ENCODE results near the gene THBS2. TPM values are rescaled to one million over a fixed set of nuclear protein-coding genes. Genes with fewer than 3 reads are reported as not detected.
A peak's percentile ranks its signal among the peaks of the same experiment; 100 is the strongest.

THBS2 gene
- total RNA-seq, 1 experiment from 2014 or later, result not detected

DNA sequence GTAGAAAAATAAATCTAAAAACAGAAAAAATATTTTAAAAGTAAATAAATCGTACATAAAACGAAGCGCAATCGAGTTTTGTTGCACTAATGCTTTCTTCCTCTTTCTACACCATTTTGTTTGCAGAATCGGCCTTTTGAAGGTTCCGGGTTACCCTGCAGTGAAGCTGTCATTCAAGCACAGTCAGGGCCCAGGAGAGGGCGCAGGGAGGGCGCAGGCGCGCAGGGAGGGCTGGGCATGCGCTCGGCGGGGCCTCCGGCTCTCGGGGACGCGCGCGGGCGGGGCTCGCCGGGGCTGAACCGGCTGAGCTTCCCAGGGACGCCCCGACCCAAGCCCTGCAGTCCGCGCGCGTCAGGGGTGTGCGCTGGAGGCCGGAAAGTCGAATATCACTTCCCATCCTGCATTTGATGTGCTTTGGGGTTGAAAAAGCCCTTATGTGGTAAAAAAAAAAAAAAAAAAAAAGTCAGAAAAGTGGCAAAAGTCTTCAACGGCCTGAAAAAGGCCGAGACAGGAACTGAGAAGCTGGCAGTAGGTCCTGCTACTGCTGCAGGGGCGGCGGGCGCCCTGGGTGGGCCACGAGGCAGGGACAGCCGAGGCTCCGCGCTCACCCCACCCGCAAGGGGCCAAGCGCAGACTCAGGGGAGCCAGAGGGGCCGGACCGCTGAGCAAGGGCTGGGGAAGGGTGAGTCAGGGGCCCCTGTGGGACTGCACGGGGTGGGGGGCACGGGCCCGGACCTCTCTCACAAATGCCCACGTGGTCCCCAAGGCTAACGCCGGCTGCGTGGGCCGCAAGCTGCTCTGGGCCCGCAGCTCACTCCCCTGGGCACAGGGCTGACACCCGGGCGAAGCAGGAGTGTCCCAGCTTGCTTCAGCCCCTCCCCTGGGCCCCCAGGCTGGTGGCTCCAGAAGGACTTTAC is 40.5 kb downstream of the THBS2 start:
- Histone ChIP-seq H3K4me2 (peak overlapping the region; percentile 23; the same call in 1 of the 2 replicates), H3K36me3 (ENCODE audit: low read depth) (no peaks in the 10 kb centered on the region), H3K9me3 (ENCODE audit: insufficient read depth, low read depth) (no peaks in the 10 kb centered on the region), H3K27me3 (ENCODE audit: insufficient read depth, low read depth) (peaks cover 21% of the 10 kb centered on the region), H3K79me2 (ENCODE audit: low read depth) (no peaks in the 10 kb centered on the region), H3K27ac (no peak overlapping the region), H2AFZ (no peak overlapping the region), H3K4me1 (replicated peaks; ENCODE audit: insufficient read depth) (no peaks in the 10 kb centered on the region), H3K4me3 (no peak overlapping the region), H3K9me2 (ENCODE audit: insufficient read depth) (no peaks in the 10 kb centered on the region), H3F3A (ENCODE audit: insufficient read depth, low read depth) (no peaks in the 10 kb centered on the region), H4K20me1 (ENCODE audit: insufficient read depth) (no peaks in the 10 kb centered on the region)
- no TSS peak for BruUV-seq (replicated peaks)
- DNase-seq, result peak in 1 of 2 experiments; percentile 51
- CTCF ChIA-PET, result no interaction called here
- TF ChIP-seq CTCF (conservative IDR thresholded peaks at IDR 0.05) (no peak), EZH2 (IDR thresholded peaks at IDR 0.05; ENCODE audit: low read depth) (no peak)
- POLR2A ChIA-PET (ENCODE audit: unreplicated experiment), result no interaction called here
- intact Hi-C loops (cut with micrococcal nuclease; ENCODE audit: unreplicated experiment), result no loop called here

GRCh38 chr6:169212436-169212835 is 41.2 kb downstream of the THBS2 start:
- ChIA-PET POLR2A (ENCODE audit: unreplicated experiment) (no interaction called here), CTCF (no interaction called here)
- Histone ChIP-seq H3K27me3 (ENCODE audit: insufficient read depth, low read depth) (peaks cover 21% of the 10 kb centered on the region), H3K36me3 (ENCODE audit: low read depth) (no peaks in the 10 kb centered on the region), H2AFZ (no peak overlapping the region), H4K20me1 (ENCODE audit: insufficient read depth) (no peaks in the 10 kb centered on the region), H3K9me3 (ENCODE audit: insufficient read depth, low read depth) (no peaks in the 10 kb centered on the region), H3K4me3 (no peak overlapping the region), H3K4me2 (no peak overlapping the region), H3K27ac (no peak overlapping the region), H3K79me2 (ENCODE audit: low read depth) (no peaks in the 10 kb centered on the region), H3K9me2 (ENCODE audit: insufficient read depth) (no peaks in the 10 kb centered on the region), H3K4me1 (replicated peaks; ENCODE audit: insufficient read depth) (no peaks in the 10 kb centered on the region), H3F3A (ENCODE audit: insufficient read depth, low read depth) (no peaks in the 10 kb centered on the region)
- no peak for DNase-seq
- TF ChIP-seq EZH2 (IDR thresholded peaks at IDR 0.05; ENCODE audit: low read depth) (no peak), CTCF (conservative IDR thresholded peaks at IDR 0.05) (no peak)
- BruUV-seq (replicated peaks), result no TSS peak
- intact Hi-C loops (cut with micrococcal nuclease; ENCODE audit: unreplicated experiment), result no loop called here

GRCh38 chr6:169211881-169212280 is 41.8 kb downstream of the THBS2 start:
- POLR2A ChIA-PET (ENCODE audit: unreplicated experiment), result no interaction called here
- Histone ChIP-seq H3K27me3 (ENCODE audit: insufficient read depth, low read depth) (peaks cover 21% of the 10 kb centered on the region), H3K4me1 (replicated peaks; ENCODE audit: insufficient read depth) (no peaks in the 10 kb centered on the region), H3K4me3 (no peak overlapping the region), H3K9me2 (ENCODE audit: insufficient read depth) (no peaks in the 10 kb centered on the region), H3K36me3 (ENCODE audit: low read depth) (no peaks in the 10 kb centered on the region), H3F3A (ENCODE audit: insufficient read depth, low read depth) (no peaks in the 10 kb centered on the region), H3K4me2 (no peak overlapping the region), H3K79me2 (ENCODE audit: low read depth) (no peaks in the 10 kb centered on the region), H2AFZ (no peak overlapping the region), H3K27ac (no peak overlapping the region), H4K20me1 (ENCODE audit: insufficient read depth) (no peaks in the 10 kb centered on the region), H3K9me3 (ENCODE audit: insufficient read depth, low read depth) (no peaks in the 10 kb centered on the region)
- TF ChIP-seq CTCF (conservative IDR thresholded peaks at IDR 0.05) (no peak), EZH2 (IDR thresholded peaks at IDR 0.05; ENCODE audit: low read depth) (no peak)
- intact Hi-C loops (cut with micrococcal nuclease; ENCODE audit: unreplicated experiment), result no loop called here
- no TSS peak for BruUV-seq (replicated peaks)
- DNase-seq, result no peak
- CTCF ChIA-PET, result no interaction called here
